GM19328 (cell line): ENCODE measurements around the gene LRBA.
"Not testable (repeated sequence)": the region's sequence is repeated elsewhere in the genome, so short reads cannot be mapped to it uniquely, and the experiment has no call there.

Source experiments
- ATAC-seq: cut with Tn5 transposase; IDR thresholded peaks from one replicate; pipeline ENCODE4 v1.9.1; 2021; ENCODE audit warnings: mild to moderate bottlenecking, moderate library complexity; ENCODE audit not compliant: unreplicated experiment

Gene LRBA

DNA sequence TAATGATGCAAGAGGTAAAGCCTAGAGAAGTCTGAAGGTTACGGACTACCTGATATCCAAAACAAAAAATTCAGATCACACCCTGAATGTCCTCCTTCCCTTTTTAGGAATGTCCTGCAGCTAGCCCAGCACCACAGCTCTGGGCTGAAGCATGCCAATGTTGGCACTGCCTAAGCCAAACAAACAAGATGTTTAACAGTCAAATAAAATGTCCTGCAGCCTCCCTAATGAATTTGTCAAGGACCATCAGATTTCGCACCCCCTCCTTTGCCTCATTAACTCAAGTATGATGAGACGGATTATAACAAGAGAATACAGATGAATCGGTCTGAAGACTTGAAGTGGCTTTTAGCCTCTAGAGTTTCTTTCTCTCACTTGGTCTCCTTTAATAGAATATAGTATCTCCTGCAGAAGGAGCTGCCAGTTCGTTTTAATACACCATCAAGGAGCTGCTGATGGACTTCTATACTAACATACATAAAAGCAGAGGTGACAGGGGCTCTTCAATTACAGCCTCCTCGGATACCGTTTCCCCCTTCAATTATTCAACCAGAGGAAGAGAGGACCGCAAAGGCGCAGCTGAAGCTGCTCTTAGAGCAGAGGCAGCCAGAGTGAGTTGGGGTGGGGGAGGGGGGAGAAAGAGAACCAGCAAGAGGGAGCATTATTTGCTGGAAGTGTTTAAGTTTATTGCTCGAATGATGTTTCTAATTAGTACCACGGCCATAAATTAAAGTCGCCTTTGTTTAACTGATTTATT lies 436.2 kb downstream of the LRBA start:
- ATAC-seq, result no peak

DNA sequence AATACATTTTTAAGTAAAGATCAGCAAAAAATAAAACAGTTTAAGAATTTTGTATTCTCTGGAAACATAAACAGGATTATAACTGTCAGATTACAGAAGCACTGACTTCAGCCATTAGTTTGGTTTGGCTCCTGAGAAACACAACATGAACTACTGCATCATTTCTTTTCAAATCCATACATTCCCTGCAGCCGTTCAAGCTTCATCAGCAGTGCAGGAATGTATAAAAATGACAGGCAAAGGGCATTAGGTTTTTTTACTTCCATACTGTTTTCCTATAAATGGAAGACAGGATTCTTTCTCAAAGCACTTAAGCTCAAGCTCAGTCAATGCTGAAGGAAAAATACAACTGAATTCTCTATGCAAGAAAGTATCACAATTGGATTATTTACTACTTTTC lies 437.3 kb downstream of the LRBA start:
- no peak for ATAC-seq

GRCh38 chr4:150574678-150575077 lies 440.4 kb downstream of the LRBA start:
- no peak for ATAC-seq

DNA sequence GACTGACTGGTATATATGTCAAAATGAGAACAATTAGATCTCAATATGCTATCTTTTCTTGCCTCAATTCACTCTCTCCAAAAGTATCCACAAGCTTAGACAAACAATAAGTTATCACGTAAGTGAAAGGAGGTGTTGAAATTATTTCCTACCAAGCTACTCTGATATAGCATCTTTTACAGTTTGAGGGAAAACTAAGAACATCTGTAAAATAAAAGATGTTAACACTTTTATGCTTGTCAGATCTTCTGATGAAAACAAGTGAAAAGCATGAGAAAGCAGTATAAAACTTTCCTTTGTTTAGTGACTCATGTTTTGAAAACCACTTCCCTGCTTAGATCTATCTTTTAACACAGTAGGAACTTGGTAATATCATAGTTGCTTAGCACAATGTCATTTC lies 441.6 kb downstream of the LRBA start:
- ATAC-seq, result no peak

DNA sequence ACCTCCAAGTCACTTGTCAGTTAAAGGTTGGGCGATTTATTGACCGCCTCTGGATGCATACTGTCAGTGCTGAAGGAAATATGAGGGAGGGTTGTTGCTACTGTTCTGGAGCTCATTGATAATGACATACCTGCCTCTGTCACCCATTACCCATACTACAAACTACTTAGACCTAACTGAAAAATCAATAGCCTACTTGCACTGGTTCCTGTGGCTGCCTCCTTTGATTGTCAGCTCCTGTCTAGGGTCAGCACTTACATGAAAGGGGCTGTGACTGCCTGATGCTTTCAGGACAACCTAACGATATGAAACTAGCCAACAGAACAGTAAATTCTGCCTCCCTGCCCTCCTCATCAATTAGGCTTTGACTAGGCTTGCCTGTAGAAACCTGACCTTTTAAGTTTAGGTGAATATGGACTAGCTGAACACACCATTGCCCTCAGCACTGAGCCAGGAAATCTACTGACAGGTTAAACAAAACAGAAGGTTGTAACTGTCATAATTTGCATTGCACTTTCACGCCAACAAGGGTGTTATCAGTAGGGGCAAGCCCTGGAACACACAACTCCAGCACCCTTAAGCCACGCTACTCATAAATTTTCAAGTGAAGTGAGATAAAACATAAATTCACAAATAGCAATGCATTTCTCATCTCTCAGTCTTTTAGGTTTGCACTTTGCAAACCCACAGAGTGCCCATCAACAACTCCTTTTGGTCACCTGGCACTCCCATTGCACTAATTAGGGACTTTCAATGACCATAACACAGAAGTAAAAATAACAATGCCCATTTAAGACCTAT lies 442.2 kb downstream of the LRBA start:
- no peak for ATAC-seq

DNA sequence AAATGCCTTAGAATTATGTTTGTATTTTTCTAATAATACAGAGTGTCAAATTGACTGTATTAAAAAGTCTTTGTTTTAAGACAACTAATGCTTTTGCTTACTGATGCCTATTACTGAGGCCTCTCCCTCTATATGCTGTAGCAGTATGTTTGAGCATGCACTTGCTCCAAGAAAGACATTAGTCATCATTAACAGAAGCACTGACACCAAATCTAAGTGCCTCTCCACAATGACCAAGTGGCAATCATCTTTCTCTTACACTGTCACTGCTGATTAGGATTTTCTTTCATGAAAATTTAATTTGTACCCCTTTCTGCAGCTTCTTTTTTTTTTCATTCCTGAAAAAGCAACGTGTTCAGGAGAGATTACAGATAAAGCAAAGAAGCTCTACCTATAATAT lies 444.2 kb downstream of the LRBA start:
- ATAC-seq, result no peak

- ATAC-seq, result no peak
These were observed 445.0 kb downstream of the LRBA start for GRCh38 chr4:150569998-150570535.

- ATAC-seq, result no peak
These were observed 445.6 kb downstream of the LRBA start for GRCh38 chr4:150569384-150569987.

DNA sequence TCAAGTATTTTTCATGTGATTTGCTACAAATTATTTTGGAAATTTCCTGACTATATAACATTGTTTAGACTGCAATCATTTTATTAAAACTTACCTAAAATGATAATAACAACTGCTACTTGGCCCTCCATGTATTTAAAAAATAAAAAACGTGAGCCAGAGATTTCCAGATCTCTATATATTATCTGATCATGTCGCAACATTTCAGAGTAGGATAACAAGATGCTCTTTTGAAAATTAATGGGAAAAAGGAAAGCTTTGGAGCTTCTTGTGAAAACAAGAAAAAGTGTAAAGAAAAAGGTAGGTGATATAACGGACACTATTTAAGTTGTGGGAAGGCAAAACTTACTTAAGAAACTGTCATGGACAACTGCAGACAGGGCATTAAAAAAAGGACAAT lies 448.0 kb downstream of the LRBA start:
- no peak for ATAC-seq

DNA sequence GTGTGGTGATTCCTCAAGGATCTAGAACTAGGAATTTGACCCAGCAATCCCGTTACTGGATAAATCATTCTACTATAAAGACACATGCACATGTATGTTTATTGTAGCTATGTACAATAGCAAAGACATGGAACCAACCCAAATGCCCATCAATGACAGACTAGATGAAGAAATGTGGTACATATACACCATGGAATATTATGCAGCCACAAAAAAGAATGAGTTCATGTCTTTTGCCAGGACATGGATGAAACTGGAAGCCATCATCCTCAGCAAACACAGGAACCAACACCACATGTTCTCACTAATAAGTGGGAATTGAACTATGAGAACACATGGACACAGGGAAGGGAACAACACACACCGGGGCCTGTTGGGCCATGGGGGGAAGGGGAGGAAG lies 450.1 kb downstream of the LRBA start:
- ATAC-seq, result not testable (repeated sequence)

DNA sequence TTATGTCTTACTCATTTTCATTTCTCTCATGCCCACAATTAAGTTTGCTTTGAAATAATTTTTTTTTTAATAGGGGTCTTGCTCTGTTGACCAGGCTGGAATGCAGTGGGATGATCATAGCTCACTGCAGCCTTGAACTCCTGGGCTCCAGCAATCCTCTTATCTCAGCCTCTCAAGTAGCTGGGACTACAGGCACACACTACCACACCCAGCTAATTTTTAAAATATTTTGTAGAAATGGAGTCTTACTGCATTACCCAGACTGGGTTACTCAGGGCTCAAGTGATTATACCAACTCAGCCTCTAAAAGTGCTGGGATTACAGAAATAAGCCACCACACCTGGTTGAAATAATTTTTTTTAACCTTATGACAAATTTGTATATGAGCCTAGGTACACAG lies 452.3 kb downstream of the LRBA start:
- no peak for ATAC-seq

- no peak for ATAC-seq
These were observed 452.8 kb downstream of the LRBA start for GRCh38 chr4:150562250-150562649.

DNA sequence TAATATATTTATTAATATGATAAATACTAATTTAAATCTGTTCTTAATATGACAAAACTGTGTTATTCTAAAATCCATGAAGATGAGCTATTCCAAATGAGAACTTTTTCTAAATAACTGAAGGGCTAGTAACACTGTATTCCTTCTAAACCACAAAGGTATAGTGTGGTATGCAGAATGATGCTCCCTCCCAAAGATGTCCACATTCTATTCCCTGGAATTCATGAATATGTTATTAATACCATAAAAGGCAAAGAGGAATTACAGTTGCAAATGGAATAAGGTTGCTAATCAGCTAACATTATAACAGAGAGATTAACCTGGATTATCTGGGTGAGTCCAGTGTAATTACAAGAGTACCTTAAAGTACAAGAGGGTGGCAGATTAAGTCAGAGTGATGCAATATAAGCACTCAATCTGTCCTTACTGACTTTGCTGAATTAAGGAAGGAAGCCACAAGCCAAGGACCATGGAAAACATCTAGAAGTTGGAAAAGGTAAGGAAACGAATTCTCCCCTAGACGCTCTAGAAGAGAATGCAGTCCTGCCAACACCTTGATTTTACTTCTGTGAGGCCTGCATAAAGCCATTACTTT lies 453.8 kb downstream of the LRBA start:
- no peak for ATAC-seq

DNA sequence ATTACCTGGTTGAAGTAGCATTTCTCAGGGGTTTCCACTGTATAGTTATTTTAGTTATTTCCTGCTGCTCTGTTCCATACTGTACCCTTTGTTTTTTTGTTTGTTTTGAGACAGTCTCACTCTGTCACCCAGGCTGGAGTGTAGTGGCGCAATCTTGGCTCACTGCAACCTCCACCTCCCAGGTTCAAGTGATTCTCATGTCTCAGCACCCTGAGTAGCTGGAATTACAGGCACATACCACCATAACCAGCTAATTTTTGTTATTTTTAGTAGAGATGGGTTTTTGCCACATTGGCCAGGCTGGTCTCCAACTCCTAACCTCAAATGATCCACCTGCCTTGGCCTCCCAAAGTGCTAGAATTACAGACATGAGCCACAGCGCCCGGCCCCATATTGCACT lies 457.3 kb downstream of the LRBA start:
- ATAC-seq, result not testable (repeated sequence)

DNA sequence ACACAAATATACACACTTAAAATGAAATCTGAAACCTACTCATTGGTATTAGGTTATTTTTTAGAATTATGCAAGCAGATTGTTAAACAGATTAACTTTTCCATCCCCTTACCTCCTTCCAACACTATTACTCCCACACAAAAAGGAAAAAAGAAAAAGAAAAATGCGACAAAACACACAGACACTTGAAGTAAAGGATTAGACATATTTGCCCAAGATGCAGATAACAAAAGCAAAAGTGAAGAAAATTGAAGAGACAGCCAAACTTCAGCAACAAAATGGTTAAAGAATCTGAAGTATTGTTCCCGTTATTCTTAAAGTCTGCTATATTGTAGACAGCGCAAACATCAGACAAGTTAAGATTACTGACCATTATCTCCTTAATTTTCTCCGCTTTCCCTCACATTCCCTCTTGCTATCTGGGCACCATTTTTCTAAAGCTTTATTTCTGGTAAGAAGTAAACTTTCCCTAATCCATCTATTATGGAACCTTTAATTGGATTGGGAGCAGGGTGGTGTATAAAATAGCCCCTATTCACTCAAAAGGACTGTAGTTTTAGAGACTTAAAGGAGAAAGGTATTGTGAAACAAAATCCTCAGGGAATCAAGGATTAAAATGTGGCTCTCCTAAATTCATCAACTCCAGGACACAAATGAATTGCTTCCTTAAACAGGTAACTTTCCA lies 467.8 kb downstream of the LRBA start:
- ATAC-seq, result no peak

DNA sequence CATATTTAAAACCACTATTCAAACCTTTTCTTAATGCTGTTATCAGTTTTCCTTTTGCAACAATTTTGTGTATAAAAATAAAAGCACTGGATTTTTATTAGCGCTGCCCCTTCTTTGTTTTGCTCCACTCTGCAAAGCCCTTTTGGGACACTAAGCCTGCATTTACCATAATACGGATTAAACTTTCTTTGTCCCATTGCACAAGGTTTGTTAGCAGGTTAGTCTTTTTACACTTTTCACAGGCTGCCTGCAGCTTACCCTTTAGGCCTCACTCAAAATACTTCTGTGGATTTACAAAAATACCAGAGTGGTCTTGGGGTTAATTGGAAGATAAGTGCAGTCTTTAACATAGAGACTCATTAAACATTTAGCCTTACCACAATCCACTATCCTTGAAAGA lies 468.8 kb downstream of the LRBA start:
- ATAC-seq, result no peak

DNA sequence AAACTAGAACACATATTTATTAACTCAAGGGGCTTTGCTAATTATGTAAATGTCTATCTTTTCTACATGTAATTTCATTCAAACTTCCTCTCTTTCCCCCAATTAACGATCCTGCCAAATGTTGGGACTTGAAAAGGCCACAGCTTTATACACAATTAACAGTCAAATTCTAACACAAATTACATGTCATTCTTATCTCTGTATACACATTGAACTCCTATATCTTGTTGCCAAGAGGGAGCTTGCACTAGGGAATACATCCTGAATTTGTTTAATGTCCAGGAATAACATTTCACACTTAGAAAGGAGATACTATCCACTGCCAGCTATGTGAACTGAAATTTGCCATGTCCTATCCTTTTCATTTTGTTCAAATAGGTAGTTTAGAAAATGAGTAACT lies 472.0 kb downstream of the LRBA start:
- ATAC-seq, result no peak

GRCh38 chr4:150541681-150542080 lies 473.4 kb downstream of the LRBA start:
- ATAC-seq, result no peak

DNA sequence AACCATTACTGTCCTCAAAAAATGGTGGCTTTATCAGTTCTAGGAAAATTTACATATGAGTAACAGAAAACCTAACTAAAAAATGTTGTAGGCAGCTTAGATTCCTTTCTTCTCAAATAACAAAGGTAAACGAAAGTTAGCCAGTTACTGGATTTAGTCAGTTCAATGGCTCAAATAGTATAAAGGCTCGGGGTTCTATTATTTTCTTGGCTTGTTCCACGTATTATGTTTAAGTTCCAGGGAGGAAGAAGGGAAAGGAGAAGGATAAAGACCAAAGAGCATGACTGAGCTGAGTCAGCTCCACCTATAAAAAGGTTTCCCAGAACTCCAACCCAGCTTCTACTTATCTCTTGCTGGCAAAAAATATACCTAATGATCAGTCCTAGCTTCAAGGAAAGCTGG lies 474.1 kb downstream of the LRBA start:
- no peak for ATAC-seq

DNA sequence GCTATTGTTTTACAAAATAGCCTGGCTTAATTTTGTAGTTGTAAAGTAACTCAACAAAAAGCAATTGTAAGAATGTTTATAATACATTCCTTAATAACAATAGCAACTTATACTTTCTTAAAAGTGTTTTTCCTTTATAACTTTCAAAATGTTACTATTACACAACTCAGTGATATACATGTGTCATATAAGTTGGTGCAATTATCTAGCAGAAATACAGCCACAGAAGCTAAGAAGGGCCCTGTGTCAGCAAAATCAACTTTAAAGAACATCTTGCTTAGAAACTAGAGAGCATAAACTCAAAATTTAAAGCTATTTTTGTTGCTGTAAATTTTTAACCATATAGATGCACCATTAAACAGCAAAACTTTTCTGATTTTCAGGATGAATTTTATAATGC lies 474.5 kb downstream of the LRBA start:
- no peak for ATAC-seq

DNA sequence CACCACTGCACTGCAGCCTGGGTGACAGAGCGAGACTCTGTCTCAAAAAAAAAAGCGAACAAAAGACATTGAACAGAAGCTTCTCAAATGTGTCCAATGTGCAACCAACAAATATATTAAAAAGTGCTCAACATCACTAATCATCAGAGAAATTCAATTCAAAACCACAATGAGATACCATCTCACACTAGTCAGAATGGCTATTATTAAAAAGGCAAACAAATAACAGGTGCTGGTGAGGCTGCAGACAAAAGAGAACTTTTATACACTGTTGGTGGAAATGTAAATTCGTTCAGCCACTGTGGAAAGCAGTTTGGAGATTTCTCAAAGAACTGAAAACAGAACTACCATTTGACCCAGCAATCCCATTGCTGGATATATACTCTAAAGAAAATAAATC lies 477.2 kb downstream of the LRBA start:
- ATAC-seq, result not testable (repeated sequence)
